Measurements from ENCODE around the gene ADGRF3.

DNA sequence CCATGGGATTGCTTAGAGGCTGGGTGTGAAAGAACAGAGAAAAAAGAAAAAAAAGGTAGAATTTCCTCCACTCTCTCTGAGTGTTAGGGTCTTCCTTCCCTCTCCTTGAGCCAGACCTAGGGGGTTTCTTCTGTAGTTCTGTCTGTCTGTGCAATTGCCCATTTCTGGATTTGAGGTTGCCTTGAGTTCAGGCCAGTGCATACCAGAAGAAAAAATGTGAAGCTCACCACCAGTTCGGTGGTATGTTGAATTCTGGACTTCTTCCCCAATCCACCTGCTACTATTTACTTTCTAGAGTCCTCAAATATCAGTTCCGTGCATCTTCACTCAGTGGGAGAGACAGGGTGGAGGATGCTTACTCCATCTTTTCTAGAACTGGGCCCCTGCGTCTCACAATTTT, 16.0 kb downstream of the ADGRF3 start:
- TF ChIP-seq, protein P1, sequence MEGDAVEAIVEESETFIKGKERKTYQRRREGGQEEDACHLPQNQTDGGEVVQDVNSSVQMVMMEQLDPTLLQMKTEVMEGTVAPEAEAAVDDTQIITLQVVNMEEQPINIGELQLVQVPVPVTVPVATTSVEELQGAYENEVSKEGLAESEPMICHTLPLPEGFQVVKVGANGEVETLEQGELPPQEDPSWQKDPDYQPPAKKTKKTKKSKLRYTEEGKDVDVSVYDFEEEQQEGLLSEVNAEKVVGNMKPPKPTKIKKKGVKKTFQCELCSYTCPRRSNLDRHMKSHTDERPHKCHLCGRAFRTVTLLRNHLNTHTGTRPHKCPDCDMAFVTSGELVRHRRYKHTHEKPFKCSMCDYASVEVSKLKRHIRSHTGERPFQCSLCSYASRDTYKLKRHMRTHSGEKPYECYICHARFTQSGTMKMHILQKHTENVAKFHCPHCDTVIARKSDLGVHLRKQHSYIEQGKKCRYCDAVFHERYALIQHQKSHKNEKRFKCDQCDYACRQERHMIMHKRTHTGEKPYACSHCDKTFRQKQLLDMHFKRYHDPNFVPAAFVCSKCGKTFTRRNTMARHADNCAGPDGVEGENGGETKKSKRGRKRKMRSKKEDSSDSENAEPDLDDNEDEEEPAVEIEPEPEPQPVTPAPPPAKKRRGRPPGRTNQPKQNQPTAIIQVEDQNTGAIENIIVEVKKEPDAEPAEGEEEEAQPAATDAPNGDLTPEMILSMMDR (IDR thresholded peaks at IDR 0.05) = no peak
- no peak for TF ChIP-seq POLR2A (IDR thresholded peaks at IDR 0.05)

Data from Peyer's patch (tissue), 4 donors.